ENCODE results near the gene LANCL1. TPM values are rescaled to one million over a fixed set of nuclear protein-coding genes. Genes with fewer than 3 reads are reported as not detected.
"Not testable (repeated sequence)": the region's sequence is repeated elsewhere in the genome, so short reads cannot be mapped to it uniquely, and the experiment has no call there.

LANCL1 gene
- total RNA-seq, 1 donor from 2014 or later: 38.7 TPM

GRCh38 chr2:210432633-210433032 is 43.9 kb downstream of the LANCL1 start:
- no peak for TF ChIP-seq CTCF (IDR thresholded peaks at IDR 0.05; ENCODE audit: unreplicated experiment)
- DNase-seq (ENCODE audit: low spot score): no peak
- H3K4me1 Mint-ChIP-seq (ENCODE audit: unreplicated experiment): no peaks in the 10 kb centered on the region
- H3K9me3 Mint-ChIP-seq (ENCODE audit: unreplicated experiment): no peaks in the 10 kb centered on the region
- H3K4me3 Mint-ChIP-seq (ENCODE audit: unreplicated experiment): no peak overlapping the region
- H3K36me3 Mint-ChIP-seq (ENCODE audit: low read depth, unreplicated experiment): peaks cover 15% of the 10 kb centered on the region
- H3K27ac Mint-ChIP-seq (ENCODE audit: unreplicated experiment): no peak overlapping the region
- no peaks in the 10 kb centered on the region for H3K27me3 Mint-ChIP-seq (ENCODE audit: unreplicated experiment)

GRCh38 chr2:210429403-210430137 is 47.0 kb downstream of the LANCL1 start:
- Mint-ChIP-seq H3K27ac (ENCODE audit: unreplicated experiment) (no peak overlapping the region), H3K9me3 (ENCODE audit: unreplicated experiment) (no peaks in the 10 kb centered on the region), H3K4me3 (ENCODE audit: unreplicated experiment) (no peak overlapping the region), H3K4me1 (ENCODE audit: unreplicated experiment) (no peaks in the 10 kb centered on the region), H3K27me3 (ENCODE audit: unreplicated experiment) (no peaks in the 10 kb centered on the region), H3K36me3 (ENCODE audit: low read depth, unreplicated experiment) (peaks cover 35% of the 10 kb centered on the region)
- no peak for TF ChIP-seq CTCF (IDR thresholded peaks at IDR 0.05; ENCODE audit: unreplicated experiment)
- DNase-seq (ENCODE audit: low spot score): no peak

- Mint-ChIP-seq H3K9me3 (ENCODE audit: unreplicated experiment) (no peaks in the 10 kb centered on the region), H3K36me3 (ENCODE audit: low read depth, unreplicated experiment) (peaks cover 35% of the 10 kb centered on the region), H3K4me3 (ENCODE audit: unreplicated experiment) (no peak overlapping the region), H3K4me1 (ENCODE audit: unreplicated experiment) (no peaks in the 10 kb centered on the region), H3K27me3 (ENCODE audit: unreplicated experiment) (no peaks in the 10 kb centered on the region), H3K27ac (ENCODE audit: unreplicated experiment) (no peak overlapping the region)
- DNase-seq (ENCODE audit: low spot score): no peak
- TF ChIP-seq CTCF (IDR thresholded peaks at IDR 0.05; ENCODE audit: unreplicated experiment): no peak
Observed at GRCh38 chr2:210428393-210429179, 48.0 kb downstream of the LANCL1 start.

GRCh38 chr2:210427309-210427708 is 49.2 kb downstream of the LANCL1 start:
- not testable (repeated sequence) for H3K9me3 Mint-ChIP-seq (ENCODE audit: unreplicated experiment)

GRCh38 chr2:210422366-210422765 is 54.2 kb downstream of the LANCL1 start:
- Mint-ChIP-seq H3K36me3 (ENCODE audit: low read depth, unreplicated experiment) (peaks cover 18% of the 10 kb centered on the region), H3K4me1 (ENCODE audit: unreplicated experiment) (no peaks in the 10 kb centered on the region), H3K9me3 (ENCODE audit: unreplicated experiment) (no peaks in the 10 kb centered on the region), H3K27ac (ENCODE audit: unreplicated experiment) (no peak overlapping the region), H3K27me3 (ENCODE audit: unreplicated experiment) (no peaks in the 10 kb centered on the region), H3K4me3 (ENCODE audit: unreplicated experiment) (no peak overlapping the region)
- TF ChIP-seq CTCF (IDR thresholded peaks at IDR 0.05; ENCODE audit: unreplicated experiment): no peak
- DNase-seq (ENCODE audit: low spot score): no peak

More at GRCh38 chr2:210427309-210427708, 49.2 kb downstream of the LANCL1 start:
- H3K27ac Mint-ChIP-seq (ENCODE audit: unreplicated experiment); H3K27me3 Mint-ChIP-seq (ENCODE audit: unreplicated experiment); DNase-seq (ENCODE audit: low spot score); H3K4me3 Mint-ChIP-seq (ENCODE audit: unreplicated experiment); H3K4me1 Mint-ChIP-seq (ENCODE audit: unreplicated experiment): not testable (repeated sequence)
- peaks cover 35% of the 10 kb centered on the region for H3K36me3 Mint-ChIP-seq (ENCODE audit: low read depth, unreplicated experiment)
